Measurements from ENCODE around the gene CSNK1G2.

The CSNK1G2 gene

DNA sequence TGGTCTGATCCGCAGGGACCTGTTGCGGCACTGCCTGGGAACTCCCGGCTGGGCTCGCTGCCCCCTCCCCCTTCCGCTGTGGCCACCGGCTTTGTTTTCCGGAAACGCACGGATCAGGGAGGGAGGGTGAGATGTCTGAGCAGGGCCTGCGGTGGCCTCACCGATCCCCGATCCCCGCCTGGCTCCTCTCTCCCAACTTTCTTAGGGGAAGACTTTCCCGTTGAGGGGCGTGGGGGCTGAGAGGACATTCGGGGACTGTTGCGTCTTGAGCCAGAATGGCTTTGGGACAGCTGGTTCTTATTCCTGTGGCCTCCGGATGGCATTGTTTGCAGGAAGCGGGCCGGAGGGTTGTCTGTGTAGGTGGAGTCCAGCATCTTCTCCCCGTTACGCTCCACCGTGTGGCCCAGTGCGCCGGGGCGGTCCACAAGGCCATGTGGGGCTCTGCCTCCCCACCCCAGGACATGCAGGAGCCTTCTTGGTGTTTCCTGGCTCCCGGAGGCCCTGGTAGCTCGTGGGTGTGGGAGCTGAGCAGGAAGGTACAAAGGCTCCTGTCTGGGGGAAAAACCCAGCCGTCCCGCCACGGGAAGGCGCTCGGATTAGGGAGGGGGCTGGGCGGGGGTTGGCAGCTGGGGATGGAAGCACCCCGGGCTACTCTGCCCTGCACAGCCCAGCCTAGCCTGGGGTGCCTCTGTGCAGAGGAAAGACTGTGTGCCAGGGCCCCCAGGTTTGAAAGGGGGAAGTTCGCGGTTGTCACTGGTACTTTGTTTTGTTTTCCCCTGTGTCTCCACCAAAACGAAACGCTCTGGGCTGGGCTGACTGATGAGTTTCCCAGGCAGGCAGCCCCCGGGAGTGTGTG lies 1.3 kb downstream of the CSNK1G2 start:
- no peaks in the 10 kb centered on the region for H3K9me2 ChIP-seq (replicated peaks; ENCODE audit: insufficient read depth, low read length)
- peak overlapping the region; percentile 46 for H2AFZ ChIP-seq (ENCODE audit: low read length)
- H3K4me1 ChIP-seq (ENCODE audit: low read length) = peaks cover 17% of the 10 kb centered on the region
- H4K20me1 ChIP-seq (ENCODE audit: insufficient read depth, low read length) = peaks cover 30% of the 10 kb centered on the region
- no peaks in the 10 kb centered on the region for H3K9me3 ChIP-seq (replicated peaks; ENCODE audit: insufficient read depth, low read length)
- H3K27me3 ChIP-seq (replicated peaks; ENCODE audit: insufficient read depth, low read length) = no peaks in the 10 kb centered on the region
- H3K79me2 ChIP-seq (ENCODE audit: low read length) = peaks cover 59% of the 10 kb centered on the region
- TF ChIP-seq, protein P1, sequence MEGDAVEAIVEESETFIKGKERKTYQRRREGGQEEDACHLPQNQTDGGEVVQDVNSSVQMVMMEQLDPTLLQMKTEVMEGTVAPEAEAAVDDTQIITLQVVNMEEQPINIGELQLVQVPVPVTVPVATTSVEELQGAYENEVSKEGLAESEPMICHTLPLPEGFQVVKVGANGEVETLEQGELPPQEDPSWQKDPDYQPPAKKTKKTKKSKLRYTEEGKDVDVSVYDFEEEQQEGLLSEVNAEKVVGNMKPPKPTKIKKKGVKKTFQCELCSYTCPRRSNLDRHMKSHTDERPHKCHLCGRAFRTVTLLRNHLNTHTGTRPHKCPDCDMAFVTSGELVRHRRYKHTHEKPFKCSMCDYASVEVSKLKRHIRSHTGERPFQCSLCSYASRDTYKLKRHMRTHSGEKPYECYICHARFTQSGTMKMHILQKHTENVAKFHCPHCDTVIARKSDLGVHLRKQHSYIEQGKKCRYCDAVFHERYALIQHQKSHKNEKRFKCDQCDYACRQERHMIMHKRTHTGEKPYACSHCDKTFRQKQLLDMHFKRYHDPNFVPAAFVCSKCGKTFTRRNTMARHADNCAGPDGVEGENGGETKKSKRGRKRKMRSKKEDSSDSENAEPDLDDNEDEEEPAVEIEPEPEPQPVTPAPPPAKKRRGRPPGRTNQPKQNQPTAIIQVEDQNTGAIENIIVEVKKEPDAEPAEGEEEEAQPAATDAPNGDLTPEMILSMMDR (IDR thresholded peaks at IDR 0.05; ENCODE audit: low read length) = peak; percentile 14
- no peak for TF ChIP-seq EZH2 (optimal IDR thresholded peaks at IDR 0.05; ENCODE audit: low read depth, low read length)
- H3K27ac ChIP-seq (ENCODE audit: low read length) = peak overlapping the region; percentile 77
- peak; percentile 81 for DNase-seq
- peak overlapping the region; percentile 99 for H3K4me2 ChIP-seq (ENCODE audit: low read depth, low read length)
- peaks cover 28% of the 10 kb centered on the region for H3F3A ChIP-seq (ENCODE audit: insufficient read depth, low read length)
- peak overlapping the region; percentile 76 for H3K4me3 ChIP-seq (ENCODE audit: low read length)
- peak overlapping the region; percentile 76 for H3K9ac ChIP-seq (ENCODE audit: low read length)
- peaks cover 2% of the 10 kb centered on the region; the same call in 1 of the 2 replicates for H3K36me3 ChIP-seq (replicated peaks; ENCODE audit: insufficient read depth, low read length)

DNA sequence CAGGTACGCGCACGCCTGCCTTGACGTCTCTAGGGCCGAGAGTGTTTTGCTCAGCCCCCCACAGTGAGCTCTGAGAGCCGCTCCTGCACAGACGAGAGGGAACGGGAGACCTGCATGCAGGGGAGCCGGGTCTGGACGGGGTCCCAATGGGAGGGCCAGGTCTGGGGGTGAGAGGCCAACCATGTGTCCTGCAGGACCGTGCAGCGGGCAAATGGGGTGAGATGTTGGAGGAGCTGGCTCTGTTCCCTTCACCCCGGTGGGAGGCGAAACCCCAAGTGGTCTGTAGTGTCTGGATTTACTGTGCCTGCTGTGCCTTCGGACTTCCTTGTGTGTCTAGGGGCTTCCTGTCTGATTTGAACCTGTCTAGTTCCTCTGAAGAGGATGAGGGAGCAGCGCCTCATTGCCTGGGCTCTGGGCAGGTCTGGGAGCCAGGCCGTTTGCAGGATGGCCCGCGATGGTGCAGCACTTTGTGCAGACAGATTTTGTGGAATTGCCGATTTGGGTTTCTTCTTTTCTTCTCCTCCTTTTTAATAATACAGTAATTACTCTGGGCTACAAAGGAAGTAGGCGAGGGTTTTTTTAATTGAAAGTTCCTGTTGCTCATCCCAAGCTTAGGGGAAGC lies 2.1 kb downstream of the CSNK1G2 start:
- Histone ChIP-seq H3K9me3 (replicated peaks; ENCODE audit: insufficient read depth, low read length) (no peaks in the 10 kb centered on the region), H4K20me1 (ENCODE audit: insufficient read depth, low read length) (peaks cover 34% of the 10 kb centered on the region), H2AFZ (ENCODE audit: low read length) (no peak overlapping the region), H3K79me2 (ENCODE audit: low read length) (peaks cover 67% of the 10 kb centered on the region), H3K4me1 (ENCODE audit: low read length) (peaks cover 17% of the 10 kb centered on the region), H3F3A (ENCODE audit: insufficient read depth, low read length) (peaks cover 28% of the 10 kb centered on the region), H3K27me3 (replicated peaks; ENCODE audit: insufficient read depth, low read length) (no peaks in the 10 kb centered on the region), H3K27ac (ENCODE audit: low read length) (peak overlapping the region; percentile 77; the same call in 1 of the 2 replicates), H3K4me2 (ENCODE audit: low read depth, low read length) (peak overlapping the region; percentile 99), H3K9ac (ENCODE audit: low read length) (peak overlapping the region; percentile 76), H3K36me3 (replicated peaks; ENCODE audit: insufficient read depth, low read length) (peaks cover 2% of the 10 kb centered on the region; the same call in 1 of the 2 replicates), H3K4me3 (ENCODE audit: low read length) (peak overlapping the region; percentile 76), H3K9me2 (replicated peaks; ENCODE audit: insufficient read depth, low read length) (no peaks in the 10 kb centered on the region)
- TF ChIP-seq EZH2phosphoT487 (IDR thresholded peaks at IDR 0.05; ENCODE audit: low read length) (no peak), EZH2 (optimal IDR thresholded peaks at IDR 0.05; ENCODE audit: low read depth, low read length) (no peak)
- TF ChIP-seq, protein P1 (IDR thresholded peaks at IDR 0.05; ENCODE audit: low read length) = no peak
- DNase-seq = no peak

DNA sequence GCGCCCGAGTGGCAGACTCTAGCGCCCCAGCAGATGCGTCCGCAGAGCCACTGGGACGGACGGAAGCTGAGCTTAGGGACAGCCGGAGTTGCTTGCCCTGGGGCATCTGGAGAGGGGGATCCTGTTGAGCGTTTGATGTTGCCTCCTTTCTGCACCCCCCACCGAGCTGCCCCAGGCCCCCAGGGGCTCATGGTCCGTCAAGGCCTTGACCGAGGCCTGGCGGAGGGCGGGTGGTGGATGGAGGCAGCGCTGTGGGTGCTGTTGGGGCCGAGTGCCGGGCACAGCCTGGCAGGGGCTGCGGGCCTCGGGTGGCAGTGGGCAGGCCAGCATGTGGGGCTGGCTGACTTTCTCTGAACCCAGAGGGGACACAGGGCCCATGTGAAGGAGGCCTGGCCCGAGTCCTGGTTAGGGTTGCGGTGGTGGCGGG lies 2.7 kb downstream of the CSNK1G2 start:
- H3K27ac ChIP-seq (ENCODE audit: low read length) = no peak overlapping the region
- no peak overlapping the region for H2AFZ ChIP-seq (ENCODE audit: low read length)
- no peaks in the 10 kb centered on the region for H3K27me3 ChIP-seq (replicated peaks; ENCODE audit: insufficient read depth, low read length)
- no peaks in the 10 kb centered on the region for H3K9me3 ChIP-seq (replicated peaks; ENCODE audit: insufficient read depth, low read length)
- H3K36me3 ChIP-seq (replicated peaks; ENCODE audit: insufficient read depth, low read length) = peaks cover 2% of the 10 kb centered on the region; the same call in 1 of the 2 replicates
- peak overlapping the region; percentile 76; the same call in 1 of the 2 replicates for H3K4me3 ChIP-seq (ENCODE audit: low read length)
- DNase-seq = no peak
- H3K4me2 ChIP-seq (ENCODE audit: low read depth, low read length) = peak overlapping the region; percentile 99; the same call in 1 of the 2 replicates
- H3F3A ChIP-seq (ENCODE audit: insufficient read depth, low read length) = peaks cover 28% of the 10 kb centered on the region
- peaks cover 73% of the 10 kb centered on the region for H3K79me2 ChIP-seq (ENCODE audit: low read length)
- H4K20me1 ChIP-seq (ENCODE audit: insufficient read depth, low read length) = peaks cover 37% of the 10 kb centered on the region
- TF ChIP-seq EZH2 (optimal IDR thresholded peaks at IDR 0.05; ENCODE audit: low read depth, low read length) (no peak), EZH2phosphoT487 (IDR thresholded peaks at IDR 0.05; ENCODE audit: low read length) (no peak)
- H3K9ac ChIP-seq (ENCODE audit: low read length) = no peak overlapping the region
- peaks cover 17% of the 10 kb centered on the region for H3K4me1 ChIP-seq (ENCODE audit: low read length)
- H3K9me2 ChIP-seq (replicated peaks; ENCODE audit: insufficient read depth, low read length) = no peaks in the 10 kb centered on the region

Measured in MM.1S (cell line).